Activated CD4-positive, alpha-beta T cell treated with anti-CD3 and anti-CD28 coated beads for 36 hours (primary cell): ENCODE data around the gene LONRF2. TPM values are rescaled to one million over a fixed set of nuclear protein-coding genes. Genes with fewer than 3 reads are reported as not detected.
"Not testable (repeated sequence)": the region's sequence is repeated elsewhere in the genome, so short reads cannot be mapped to it uniquely, and the experiment has no call there.

ENCODE experiments used
- ATAC-seq: fragments of 200-7000 bp; cut with Tn5 transposase; one replicate; pipeline ENCODE4 v1.10.0; 2021; ENCODE audit warnings: mild to moderate bottlenecking, moderate library complexity
- CTCF ChIA-PET: fragments of 350-600 bp; sonication (Branson Sonifier 250); formaldehyde crosslinking; loops from one replicate; lab custom pipeline; 2021; ENCODE audit warnings: antibody characterized with exemption; lab: Charles Lee
- POLR2A ChIA-PET: fragments of 350-600 bp; sonication (Branson Sonifier 250); formaldehyde crosslinking; loops from one replicate; lab custom pipeline; 2021; ENCODE audit warnings: antibody characterized with exemption, inconsistent platforms; lab: Charles Lee
- DNase-seq: peaks from one replicate; pipeline ENCODE4 v3.0.0-alpha.2; 2020
- H3K27ac Mint-ChIP-seq: one replicate; pipeline ENCODE4 v1.8.0; 2021; ENCODE audit warnings: mixed read lengths
- H3K27me3 Mint-ChIP-seq: one replicate; pipeline ENCODE4 v1.8.0; 2021; ENCODE audit warnings: mixed read lengths
- H3K36me3 Mint-ChIP-seq: one replicate; pipeline ENCODE4 v1.8.0; 2021; ENCODE audit warnings: low read depth, mixed read lengths
- H3K4me1 Mint-ChIP-seq: one replicate; pipeline ENCODE4 v1.8.0; 2021; ENCODE audit warnings: mixed read lengths
- H3K4me3 Mint-ChIP-seq: one replicate; pipeline ENCODE4 v1.8.0; 2021; ENCODE audit warnings: mild to moderate bottlenecking, moderate library complexity, mixed read lengths
- H3K9me3 Mint-ChIP-seq: one replicate; pipeline ENCODE4 v1.8.0; 2021; ENCODE audit warnings: low read depth, mixed read lengths
- intact Hi-C, 2 experiments: fragments of 100-400 bp; cut with DNase I in 1 of 2; cut with micrococcal nuclease in 1 of 2; formaldehyde crosslinking; loops; one replicate each; pipeline versions ENCODE4 v1.14.2 to v1.15.1; 2022 to 2024; cut with DNase I, micrococcal nuclease
- total RNA-seq, 2 experiments: library from RNA; stranded (reverse); gene quantifications; one replicate each; pipeline ENCODE4 v1.2.3, GENCODE V29; 2021

LONRF2 gene
- total RNA-seq, result under 1 TPM; 0.02 to 0.04 TPM

GRCh38 chr2:100321866-100322820 is at the start of gene LONRF2:
Gene LONRF2, minus strand, starts transcription at chr2:100322501. Its CDS starts 408 bp downstream, at chr2:100322093.
- peak within 1 kb of the TSS; percentile 36 for H3K4me3 Mint-ChIP-seq
- H3K36me3 Mint-ChIP-seq, result peaks cover 3% of the 10 kb centered on the region
- peaks cover 9% of the 10 kb centered on the region for H3K9me3 Mint-ChIP-seq
- H3K4me1 Mint-ChIP-seq, result no peaks in the 10 kb centered on the region
- intact Hi-C loops, result no loop called here
- CTCF ChIA-PET, result interaction anchor here (2.1 kb wide), 1 partner anchor 60 kb away, joined by 6 read pairs; no protein-coding TSS in a partner anchor
- DNase-seq (peak; percentile 29), ATAC-seq (peak; percentile 39)
- POLR2A ChIA-PET, result no interaction called here
- peaks cover 50% of the 10 kb centered on the region for H3K27me3 Mint-ChIP-seq
- H3K27ac Mint-ChIP-seq, result no peak within 1 kb of the TSS

GRCh38 chr2:100367163-100367562 is 44.9 kb upstream of the LONRF2 start:
- peaks cover 9% of the 10 kb centered on the region for H3K9me3 Mint-ChIP-seq
- ATAC-seq (no peak), DNase-seq (no peak)
- H3K36me3 Mint-ChIP-seq, result peaks cover 3% of the 10 kb centered on the region
- no peak overlapping the region for H3K4me3 Mint-ChIP-seq
- intact Hi-C loops, result no loop called here
- peaks cover 4% of the 10 kb centered on the region for H3K27me3 Mint-ChIP-seq
- ChIA-PET CTCF (interaction anchor here (2.0 kb wide), 1 partner anchor 13 kb away, joined by 13 read pairs; no protein-coding TSS in a partner anchor), POLR2A (no interaction called here)
- no peaks in the 10 kb centered on the region for H3K4me1 Mint-ChIP-seq
- H3K27ac Mint-ChIP-seq, result no peak overlapping the region

- no peak overlapping the region for H3K4me3 Mint-ChIP-seq
- intact Hi-C loops, result no loop called here
- H3K9me3 Mint-ChIP-seq, result peaks cover 8% of the 10 kb centered on the region
- ChIA-PET CTCF (no interaction called here), POLR2A (no interaction called here)
- H3K27me3 Mint-ChIP-seq, result peaks cover 4% of the 10 kb centered on the region
- no peak for DNase-seq
- no peak for ATAC-seq
- peaks cover 3% of the 10 kb centered on the region for H3K36me3 Mint-ChIP-seq
- no peaks in the 10 kb centered on the region for H3K4me1 Mint-ChIP-seq
- H3K27ac Mint-ChIP-seq, result no peak overlapping the region
These were observed 43.1 kb upstream of the LONRF2 start for GRCh38 chr2:100365434-100365833.

- H3K36me3 Mint-ChIP-seq, CTCF ChIA-PET, DNase-seq, H3K27ac Mint-ChIP-seq, H3K4me1 Mint-ChIP-seq, H3K4me3 Mint-ChIP-seq, H3K9me3 Mint-ChIP-seq, POLR2A ChIA-PET, intact Hi-C loops, H3K27me3 Mint-ChIP-seq, ATAC-seq: not testable (repeated sequence)
These were observed 40.0 kb upstream of the LONRF2 start for GRCh38 chr2:100362269-100362668.

DNA sequence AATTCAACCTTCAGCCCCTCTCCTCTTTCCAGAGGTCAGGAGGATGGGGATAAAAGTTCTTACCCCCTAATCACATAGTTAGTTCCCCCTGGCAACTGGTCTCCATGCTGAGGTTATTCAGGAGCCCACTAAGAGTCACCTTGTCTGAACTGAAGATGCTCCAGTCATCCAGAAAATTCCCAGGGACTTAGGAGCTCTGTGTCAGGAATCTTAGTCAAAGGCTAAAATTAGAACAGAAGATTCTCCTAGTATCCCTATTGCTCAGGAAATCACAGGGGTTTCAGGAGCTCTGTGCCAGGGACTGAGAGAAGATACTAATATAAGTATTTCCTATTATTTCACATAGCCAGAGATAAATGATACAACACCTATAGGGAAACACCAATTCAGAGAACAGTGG is 37.3 kb upstream of the LONRF2 start:
- Mint-ChIP-seq H3K9me3 (peaks cover 8% of the 10 kb centered on the region), H3K4me3 (no peak overlapping the region), H3K27me3 (peaks cover 10% of the 10 kb centered on the region), H3K27ac (no peak overlapping the region), H3K4me1 (no peaks in the 10 kb centered on the region), H3K36me3 (no peaks in the 10 kb centered on the region)
- intact Hi-C loops, result no loop called here
- DNase-seq (no peak), ATAC-seq (no peak)
- POLR2A ChIA-PET, result no interaction called here
- CTCF ChIA-PET, result no interaction called here

GRCh38 chr2:100358554-100358953 is 36.3 kb upstream of the LONRF2 start:
- no peak overlapping the region for H3K27ac Mint-ChIP-seq

GRCh38 chr2:100352521-100352920 is 30.2 kb upstream of the LONRF2 start:
- ChIA-PET POLR2A (no interaction called here), CTCF (no interaction called here)
- Mint-ChIP-seq H3K27ac (no peak overlapping the region), H3K9me3 (no peaks in the 10 kb centered on the region), H3K4me3 (no peak overlapping the region), H3K4me1 (no peaks in the 10 kb centered on the region), H3K36me3 (no peaks in the 10 kb centered on the region), H3K27me3 (peaks cover 20% of the 10 kb centered on the region)
- ATAC-seq (no peak), DNase-seq (no peak)
- intact Hi-C loops, result no loop called here

More at GRCh38 chr2:100358554-100358953, 36.3 kb upstream of the LONRF2 start:
- H3K36me3 Mint-ChIP-seq, result no peaks in the 10 kb centered on the region
- H3K27me3 Mint-ChIP-seq, result peaks cover 15% of the 10 kb centered on the region
- no peaks in the 10 kb centered on the region for H3K4me1 Mint-ChIP-seq
- CTCF ChIA-PET, result no interaction called here
- H3K4me3 Mint-ChIP-seq, result no peak overlapping the region
- intact Hi-C loops, result no loop called here
- POLR2A ChIA-PET, result no interaction called here
- peaks cover 8% of the 10 kb centered on the region for H3K9me3 Mint-ChIP-seq
- ATAC-seq (no peak), DNase-seq (no peak)

DNA sequence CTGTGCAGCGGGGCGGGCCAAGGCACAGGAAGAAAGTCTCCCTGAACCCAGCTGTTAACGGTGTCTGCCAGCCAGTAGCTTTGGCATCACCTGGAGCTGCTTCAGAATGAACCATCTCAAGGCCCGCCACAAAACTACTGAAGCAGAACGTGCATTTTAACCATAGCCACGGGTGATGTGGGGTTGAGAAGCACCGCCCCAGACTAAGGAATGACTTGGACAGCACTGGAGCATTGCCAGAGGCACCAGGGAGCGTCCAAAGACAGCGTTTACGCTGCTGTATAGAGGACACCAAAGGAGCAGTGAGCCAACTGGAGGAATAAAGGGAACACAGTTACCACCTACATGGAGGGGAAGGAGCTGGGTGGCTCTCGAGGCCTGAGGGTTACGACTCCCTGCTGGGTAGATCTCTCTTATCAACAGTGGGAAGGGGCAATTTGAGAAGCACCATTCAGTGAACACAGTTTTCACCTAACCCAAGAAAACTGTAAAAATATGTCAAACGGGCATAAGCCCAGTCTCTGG is 28.4 kb upstream of the LONRF2 start:
- Mint-ChIP-seq H3K9me3 (no peaks in the 10 kb centered on the region), H3K27me3 (peaks cover 14% of the 10 kb centered on the region), H3K27ac (no peak overlapping the region), H3K4me1 (no peaks in the 10 kb centered on the region), H3K4me3 (no peak overlapping the region), H3K36me3 (no peaks in the 10 kb centered on the region)
- ATAC-seq (no peak), DNase-seq (no peak)
- CTCF ChIA-PET, result interaction anchor here (2.5 kb wide), 1 partner anchor 31 kb away, joined by 7 read pairs; no protein-coding TSS in a partner anchor
- intact Hi-C loops, result no loop called here
- POLR2A ChIA-PET, result no interaction called here

GRCh38 chr2:100345144-100345543 is 22.8 kb upstream of the LONRF2 start:
- H3K27ac Mint-ChIP-seq, H3K27me3 Mint-ChIP-seq, H3K4me3 Mint-ChIP-seq, intact Hi-C loops, CTCF ChIA-PET, H3K4me1 Mint-ChIP-seq, POLR2A ChIA-PET, H3K9me3 Mint-ChIP-seq, ATAC-seq, DNase-seq, H3K36me3 Mint-ChIP-seq: not testable (repeated sequence)

GRCh38 chr2:100344433-100344832 is 22.1 kb upstream of the LONRF2 start:
- intact Hi-C loops, result no loop called here
- H3K9me3 Mint-ChIP-seq, result peaks cover 5% of the 10 kb centered on the region
- H3K4me3 Mint-ChIP-seq, result no peak overlapping the region
- ATAC-seq (no peak), DNase-seq (no peak)
- H3K4me1 Mint-ChIP-seq, result no peaks in the 10 kb centered on the region
- no peak overlapping the region for H3K27ac Mint-ChIP-seq
- peaks cover 6% of the 10 kb centered on the region for H3K27me3 Mint-ChIP-seq
- no peaks in the 10 kb centered on the region for H3K36me3 Mint-ChIP-seq
- POLR2A ChIA-PET, result no interaction called here
- CTCF ChIA-PET, result interaction anchor here (0.6 kb wide), 1 partner anchor 1177 kb away, joined by 4 read pairs; no protein-coding TSS in a partner anchor

GRCh38 chr2:100342466-100342865 is 20.2 kb upstream of the LONRF2 start:
- CTCF ChIA-PET, H3K27me3 Mint-ChIP-seq, intact Hi-C loops, H3K27ac Mint-ChIP-seq, DNase-seq, H3K9me3 Mint-ChIP-seq, H3K4me1 Mint-ChIP-seq, ATAC-seq, H3K36me3 Mint-ChIP-seq, POLR2A ChIA-PET, H3K4me3 Mint-ChIP-seq: not testable (repeated sequence)
